Measurements from ENCODE around the gene PIK3C2G.

DNA sequence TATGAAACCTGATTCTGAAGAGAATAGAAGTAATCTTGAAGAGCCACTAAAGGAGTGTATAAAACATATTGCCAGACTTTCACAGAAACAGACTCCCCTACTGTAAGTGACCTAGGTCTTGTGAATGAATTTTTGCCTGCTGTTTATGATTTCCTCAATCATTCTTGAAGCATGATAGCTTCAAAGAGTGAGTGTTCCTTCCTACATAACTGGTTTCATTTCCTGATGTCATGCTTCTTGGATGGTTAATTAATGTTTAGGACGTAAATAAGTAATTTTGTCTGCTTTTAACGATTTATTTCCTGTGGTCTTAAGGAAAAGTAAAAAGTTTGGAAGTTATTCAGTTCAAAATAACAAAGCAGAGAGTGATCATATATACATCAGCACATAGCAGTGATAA, 129.8 kb downstream of the PIK3C2G start:
- TF ChIP-seq, protein P1, sequence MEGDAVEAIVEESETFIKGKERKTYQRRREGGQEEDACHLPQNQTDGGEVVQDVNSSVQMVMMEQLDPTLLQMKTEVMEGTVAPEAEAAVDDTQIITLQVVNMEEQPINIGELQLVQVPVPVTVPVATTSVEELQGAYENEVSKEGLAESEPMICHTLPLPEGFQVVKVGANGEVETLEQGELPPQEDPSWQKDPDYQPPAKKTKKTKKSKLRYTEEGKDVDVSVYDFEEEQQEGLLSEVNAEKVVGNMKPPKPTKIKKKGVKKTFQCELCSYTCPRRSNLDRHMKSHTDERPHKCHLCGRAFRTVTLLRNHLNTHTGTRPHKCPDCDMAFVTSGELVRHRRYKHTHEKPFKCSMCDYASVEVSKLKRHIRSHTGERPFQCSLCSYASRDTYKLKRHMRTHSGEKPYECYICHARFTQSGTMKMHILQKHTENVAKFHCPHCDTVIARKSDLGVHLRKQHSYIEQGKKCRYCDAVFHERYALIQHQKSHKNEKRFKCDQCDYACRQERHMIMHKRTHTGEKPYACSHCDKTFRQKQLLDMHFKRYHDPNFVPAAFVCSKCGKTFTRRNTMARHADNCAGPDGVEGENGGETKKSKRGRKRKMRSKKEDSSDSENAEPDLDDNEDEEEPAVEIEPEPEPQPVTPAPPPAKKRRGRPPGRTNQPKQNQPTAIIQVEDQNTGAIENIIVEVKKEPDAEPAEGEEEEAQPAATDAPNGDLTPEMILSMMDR (IDR thresholded peaks at IDR 0.05), result no peak
- TF ChIP-seq POLR2A (IDR thresholded peaks at IDR 0.05), result no peak
